ENCODE data around the gene ATP6V1F.
"Not testable (repeated sequence)": the region's sequence is repeated elsewhere in the genome, so short reads cannot be mapped to it uniquely, and the experiment has no call there.

The ATP6V1F gene

GRCh38 chr7:128903621-128904361, 41.1 kb downstream of the ATP6V1F start:
- DNase-seq, result no peak

GRCh38 chr7:128904381-128905197, 41.9 kb downstream of the ATP6V1F start:
- DNase-seq, result peak; percentile 57 to 73

GRCh38 chr7:128906001-128906765, 43.5 kb downstream of the ATP6V1F start:
- no peak for DNase-seq

GRCh38 chr7:128906766-128907559, 44.3 kb downstream of the ATP6V1F start:
- DNase-seq, result no peak

GRCh38 chr7:128908750-128909624, 46.3 kb downstream of the ATP6V1F start:
- no peak for DNase-seq

GRCh38 chr7:128909625-128910568, 47.2 kb downstream of the ATP6V1F start:
- DNase-seq, result no peak

GRCh38 chr7:128910569-128910945, 47.9 kb downstream of the ATP6V1F start, which contains the start of gene KCP:
Gene KCP, minus strand, starts transcription at chr7:128910709. Its CDS starts 33 bp downstream, at chr7:128910676.
- no peak for DNase-seq

GRCh38 chr7:128911423-128912031, 48.9 kb downstream of the ATP6V1F start:
- DNase-seq, result no peak

GRCh38 chr7:128912281-128912680, 49.6 kb downstream of the ATP6V1F start:
- DNase-seq, result no peak

GRCh38 chr7:128912709-128913495, 50.2 kb downstream of the ATP6V1F start:
- DNase-seq, result not testable (repeated sequence)

- no peak for DNase-seq
Measured at GRCh38 chr7:128913870-128914565, 51.4 kb downstream of the ATP6V1F start.

- no peak for DNase-seq
Measured at GRCh38 chr7:128914566-128915151, 52.0 kb downstream of the ATP6V1F start.

- DNase-seq, result no peak
Measured at GRCh38 chr7:128915271-128915819, 52.7 kb downstream of the ATP6V1F start.

Data from NCI-H2081 (cell line).